Esophagus squamous epithelium (tissue), 5 donors: Measurements from ENCODE around the gene WDR35. TPM values are rescaled to one million over a fixed set of nuclear protein-coding genes. Genes with fewer than 3 reads are reported as not detected.

Experiments used
- DNase-seq: peaks from one replicate; lab custom pipeline; 2025; lab: John Stamatoyannopoulos, UW
- H3K27ac ChIP-seq, 4 donors: fragments of 200-600 bp; sonication (generic); one replicate each; pipeline ENCODE4 v1.5.1; 2016 to 2019; ENCODE audit warnings: mild to moderate bottlenecking in 1 of 4
- H3K27me3 ChIP-seq, 4 donors: fragments of 200-600 bp; sonication (generic); 1 replicate in 3 of 4; 2 replicates in 1 of 4; pipeline versions ENCODE4 v1.5.1 to v1.6.0; 2017 to 2021; ENCODE audit warnings: antibody characterized with exemption in 1 of 4
- H3K36me3 ChIP-seq, 3 donors: fragments of 200-600 bp; sonication (generic); one replicate each; pipeline ENCODE4 v1.5.1; 2016 to 2019
- H3K4me1 ChIP-seq, 3 donors: fragments of 200-600 bp; sonication (generic); one replicate each; pipeline ENCODE4 v1.5.1; 2017 to 2019
- H3K4me3 ChIP-seq, 4 donors: fragments of 200-600 bp; sonication (generic); 1 replicate in 3 of 4; 2 replicates in 1 of 4; pipeline ENCODE4 v1.5.1; 2016 to 2019; ENCODE audit warnings: mild to moderate bottlenecking in 2 of 4, moderate library complexity in 1 of 4
- H3K9me3 ChIP-seq, 3 donors: fragments of 200-600 bp; sonication (generic); one replicate each; pipeline ENCODE4 v1.5.1; 2016 to 2019
- CTCF ChIP-seq, 6 experiments: fragments of 450-650 bp in 4 of 6; fragments of 200-600 bp in 2 of 6; sonication (generic) in 2 of 6; IDR thresholded peaks; one replicate each; pipeline ENCODE4 v1.5.1; 2016 to 2019; ENCODE audit warnings: antibody characterized with exemption in 6 of 6, mild to moderate bottlenecking in 4 of 6, moderate library complexity in 4 of 6
- POLR2A ChIP-seq, 4 donors: fragments of 450-650 bp; IDR thresholded peaks; one replicate each; pipeline ENCODE4 v1.6.1; 2017; ENCODE audit warnings: antibody characterized with exemption in 4 of 4, mild to moderate bottlenecking in 4 of 4, moderate library complexity in 3 of 4
- WGBS, 2 donors: methylation state at CpG; one replicate each; pipeline ENCODE4 v1.1.5; 2018; 5-methylcytosine and 5-hydroxymethylcytosine counted together
- intact Hi-C: fragments of 100-400 bp; cut with DNase I; formaldehyde crosslinking; loops from one replicate; pipeline ENCODE4 v1.15.0; 2022
- total RNA-seq, 4 donors: library from RNA; depleted of rRNA; stranded (reverse); fragments of >200 nt; gene quantifications; one replicate each; pipeline ENCODE4 v1.1.0, GENCODE V29; 2016
- donor health status: DM: yes; HTN: yes; CAD: no.

Gene WDR35
- total RNA-seq, 4 donors from 2014 or later, result 0.83 to 7.2 (median 4.5) TPM

GRCh38 chr2:19868224-19868623, 121.7 kb downstream of the WDR35 start:
- peak overlapping the region; percentile 25 to 62 (median 49) for H3K4me3 ChIP-seq
- H3K9me3 ChIP-seq, result no peaks in the 10 kb centered on the region
- H3K27me3 ChIP-seq, result peaks cover 0 to 12% (median 0%) of the 10 kb centered on the region in 4 donors
- 67 to 71% methylated on average over 7 of the region's 7 CpGs for WGBS, 2 donors
- no peaks in the 10 kb centered on the region for H3K36me3 ChIP-seq
- TF ChIP-seq CTCF (IDR thresholded peaks at IDR 0.05) (no peak), POLR2A (IDR thresholded peaks at IDR 0.05) (no peak)
- peaks cover 10 to 24% (median 12%) of the 10 kb centered on the region in 3 donors for H3K4me1 ChIP-seq
- H3K27ac ChIP-seq, result no peak overlapping the region
- no peak for DNase-seq
- intact Hi-C loops, result loop anchor here (10.0 kb wide), 2 partner anchors 503 to 1113 kb away; no protein-coding TSS in a partner anchor

GRCh38 chr2:19866771-19867170, 123.1 kb downstream of the WDR35 start:
- Histone ChIP-seq H3K27ac (no peak overlapping the region), H3K27me3 (peaks cover 0 to 12% (median 0%) of the 10 kb centered on the region in 4 donors), H3K4me1 (peaks cover 10 to 35% (median 12%) of the 10 kb centered on the region in 3 donors), H3K36me3 (no peaks in the 10 kb centered on the region), H3K4me3 (no peak overlapping the region), H3K9me3 (no peaks in the 10 kb centered on the region)
- TF ChIP-seq POLR2A (IDR thresholded peaks at IDR 0.05) (no peak), CTCF (IDR thresholded peaks at IDR 0.05) (no peak)
- 100% methylated on average over 1 to 2 of the region's 2 CpGs for WGBS, 2 donors
- intact Hi-C loops, result loop anchor here (10.0 kb wide), 2 partner anchors 502 to 1112 kb away; no protein-coding TSS in a partner anchor
- DNase-seq, result no peak

GRCh38 chr2:19865151-19865550, 124.8 kb downstream of the WDR35 start:
- no peak for DNase-seq
- no peak for TF ChIP-seq CTCF (IDR thresholded peaks at IDR 0.05)
- no peak for TF ChIP-seq POLR2A (IDR thresholded peaks at IDR 0.05)
- Histone ChIP-seq H3K4me3 (no peak overlapping the region), H3K27ac (no peak overlapping the region), H3K27me3 (peaks cover 0 to 12% (median 0%) of the 10 kb centered on the region in 4 donors), H3K36me3 (no peaks in the 10 kb centered on the region), H3K9me3 (no peaks in the 10 kb centered on the region), H3K4me1 (peaks cover 10 to 49% (median 15%) of the 10 kb centered on the region in 3 donors)
- intact Hi-C loops, result loop anchor here (10.0 kb wide), 2 partner anchors 500 to 1110 kb away; no protein-coding TSS in a partner anchor
- 83 to 90% methylated on average over 2 of the region's 2 CpGs for WGBS, 2 donors

- intact Hi-C loops, result loop anchor here (5.0 to 10.0 kb wide), 3 partner anchors 500 to 1342 kb away; no protein-coding TSS in a partner anchor
Measured at GRCh38 chr2:19864381-19864780, 125.5 kb downstream of the WDR35 start.

More at GRCh38 chr2:19864381-19864780, 125.5 kb downstream of the WDR35 start:
- Histone ChIP-seq H3K27ac (no peak overlapping the region), H3K4me1 (peaks cover 10 to 52% (median 15%) of the 10 kb centered on the region in 3 donors), H3K9me3 (no peaks in the 10 kb centered on the region), H3K4me3 (no peak overlapping the region), H3K27me3 (peaks cover 0 to 11% (median 0%) of the 10 kb centered on the region in 4 donors), H3K36me3 (no peaks in the 10 kb centered on the region)
- 68 to 71% methylated on average over 5 to 10 of the region's 11 CpGs for WGBS, 2 donors
- DNase-seq, result no peak
- TF ChIP-seq POLR2A (IDR thresholded peaks at IDR 0.05) (no peak), CTCF (IDR thresholded peaks at IDR 0.05) (no peak)
